HG03135 (cell line): ENCODE measurements around the gene AVPR1B.

Source experiments
- ATAC-seq: cut with Tn5 transposase; IDR thresholded peaks from one replicate; pipeline ENCODE4 v1.9.1; 2021; ENCODE audit warnings: mild to moderate bottlenecking, moderate library complexity; ENCODE audit not compliant: unreplicated experiment

AVPR1B gene, protein sequence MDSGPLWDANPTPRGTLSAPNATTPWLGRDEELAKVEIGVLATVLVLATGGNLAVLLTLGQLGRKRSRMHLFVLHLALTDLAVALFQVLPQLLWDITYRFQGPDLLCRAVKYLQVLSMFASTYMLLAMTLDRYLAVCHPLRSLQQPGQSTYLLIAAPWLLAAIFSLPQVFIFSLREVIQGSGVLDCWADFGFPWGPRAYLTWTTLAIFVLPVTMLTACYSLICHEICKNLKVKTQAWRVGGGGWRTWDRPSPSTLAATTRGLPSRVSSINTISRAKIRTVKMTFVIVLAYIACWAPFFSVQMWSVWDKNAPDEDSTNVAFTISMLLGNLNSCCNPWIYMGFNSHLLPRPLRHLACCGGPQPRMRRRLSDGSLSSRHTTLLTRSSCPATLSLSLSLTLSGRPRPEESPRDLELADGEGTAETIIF

DNA sequence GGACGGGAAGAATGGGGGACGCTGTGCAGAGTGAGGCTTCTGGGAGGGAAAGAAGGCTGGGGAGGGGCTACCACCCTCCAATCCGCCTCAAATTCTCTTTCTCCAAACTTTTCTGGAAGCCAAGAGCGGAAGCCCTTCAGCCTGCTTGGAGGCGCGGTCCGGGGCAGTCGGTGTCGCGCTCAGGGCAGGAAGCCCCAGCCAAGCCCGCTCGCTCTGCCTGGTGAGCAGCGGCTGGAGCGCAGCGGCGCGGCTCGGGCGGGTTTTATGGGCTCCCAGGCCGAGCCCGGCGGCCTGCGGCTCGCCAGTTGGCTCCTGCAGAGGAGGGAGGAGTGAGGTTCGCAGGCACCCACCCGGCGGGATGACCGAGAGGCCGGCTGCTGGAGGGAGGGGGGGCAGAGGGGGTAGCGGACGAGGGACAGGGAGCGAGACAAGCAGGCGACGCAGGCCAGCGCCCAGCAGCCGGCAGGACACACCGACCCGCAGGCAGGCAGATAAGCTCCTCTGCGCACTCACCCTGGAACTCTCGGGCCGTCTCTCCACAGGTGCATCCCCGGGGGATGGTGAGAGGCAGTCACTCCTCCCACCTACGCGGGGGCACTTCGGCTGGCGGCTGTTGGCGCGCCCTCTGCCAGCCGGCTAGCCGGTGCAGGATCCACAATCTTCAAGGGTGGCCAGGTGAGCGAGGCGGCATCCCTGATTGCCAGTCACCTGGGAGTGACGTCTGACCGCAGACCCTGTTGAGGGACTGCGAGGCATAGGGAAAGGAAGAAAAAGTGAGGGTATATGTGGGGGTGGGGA is at the start of gene AVPR1B:
Gene AVPR1B (minus strand): TSS at position 238 of the 798 bp plus-strand sequence. CDS start 498 bp downstream, outside the sequence.
- no peak for ATAC-seq

DNA sequence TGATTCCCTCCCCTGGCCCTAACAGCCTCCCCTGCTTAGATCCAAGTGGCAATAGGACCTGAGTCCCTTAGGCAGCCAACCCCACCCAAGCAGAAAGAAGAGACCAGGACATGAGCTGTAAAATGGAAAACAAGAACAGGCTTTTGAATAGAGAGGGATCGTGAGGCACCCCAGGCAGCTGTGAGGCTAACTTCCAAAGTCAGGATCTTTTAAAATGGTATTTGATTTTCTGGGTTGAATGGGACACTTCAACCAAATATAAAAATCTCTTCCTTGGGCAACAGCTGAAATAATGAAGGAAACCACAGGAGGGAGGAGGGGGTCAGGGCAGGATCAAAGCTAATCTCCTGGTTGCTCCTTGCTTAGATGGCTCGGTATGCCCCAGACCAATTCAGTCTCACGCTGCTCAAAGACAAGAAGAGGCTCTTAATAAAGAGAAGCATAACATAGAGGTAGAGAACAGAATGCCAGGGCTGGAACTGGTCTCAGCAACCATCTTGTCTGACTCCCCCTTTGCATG is 28.6 kb upstream of the AVPR1B start:
- ATAC-seq = no peak

DNA sequence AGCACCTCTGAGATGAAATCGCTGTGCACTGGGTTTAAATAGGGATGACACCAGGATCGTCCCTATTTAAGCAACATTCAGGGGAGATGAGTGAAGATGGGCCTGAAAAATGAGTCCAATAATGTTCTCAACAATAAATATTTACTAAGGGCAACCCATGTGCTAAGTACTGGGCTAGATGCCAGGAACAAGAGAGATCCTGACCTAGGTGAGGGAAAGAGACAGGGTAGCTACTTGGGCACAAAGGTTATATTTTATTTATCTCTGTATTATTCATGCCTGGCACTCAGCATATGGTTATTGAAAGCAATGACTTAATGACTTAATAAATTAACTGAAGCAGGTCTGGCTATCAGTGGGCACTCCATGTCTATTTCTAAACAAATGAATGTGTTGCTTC is 27.4 kb upstream of the AVPR1B start:
- ATAC-seq = no peak

DNA sequence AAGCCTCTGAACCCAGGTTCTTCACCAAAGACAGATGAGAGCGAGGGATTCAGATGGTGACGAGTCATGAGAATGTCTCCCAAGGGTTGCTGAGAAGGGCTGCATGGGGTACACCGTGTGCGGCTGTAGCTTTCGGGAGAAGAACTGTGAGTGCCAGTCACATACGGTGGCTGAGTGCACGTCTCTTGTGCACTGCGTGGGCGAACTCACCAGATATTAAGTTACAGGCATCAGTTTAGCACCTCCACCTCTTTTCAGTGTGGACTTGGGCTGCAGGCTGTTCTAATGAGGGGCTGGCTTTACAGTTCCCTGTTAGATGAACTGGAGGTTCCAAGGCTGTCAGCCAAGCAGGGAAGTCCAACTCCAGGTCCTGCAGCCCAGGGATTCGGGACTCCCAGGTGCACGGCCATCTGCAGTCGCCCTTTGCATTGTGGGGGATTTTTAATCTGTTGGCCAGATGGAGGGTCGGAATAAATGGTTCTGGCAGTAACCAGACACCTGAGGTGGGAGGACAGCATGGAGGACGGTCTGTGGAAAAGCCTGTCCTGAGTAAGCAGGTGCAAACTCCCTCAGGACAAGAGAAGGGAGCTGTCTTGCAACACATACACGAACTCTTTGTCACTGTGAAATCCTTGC is 26.5 kb upstream of the AVPR1B start:
- ATAC-seq = no peak

DNA sequence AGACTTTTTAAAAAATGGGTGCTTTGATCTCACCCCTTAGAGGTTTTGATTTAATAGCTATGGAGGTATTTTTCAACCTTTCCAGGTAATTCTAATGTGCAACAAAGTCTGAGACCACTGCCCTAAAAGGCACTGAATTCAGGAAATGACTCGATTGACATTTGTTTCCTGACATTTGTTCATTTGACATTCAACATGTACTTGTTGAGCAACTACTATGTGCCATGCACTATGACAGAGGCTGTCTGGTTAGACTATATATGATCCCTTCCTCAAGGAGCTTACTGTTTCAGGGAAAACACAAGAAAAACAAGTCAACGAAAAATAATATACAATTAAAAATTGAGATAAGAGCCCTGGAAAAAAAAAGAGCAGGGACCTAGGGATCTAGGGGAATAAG is 25.6 kb upstream of the AVPR1B start:
- ATAC-seq = no peak

DNA sequence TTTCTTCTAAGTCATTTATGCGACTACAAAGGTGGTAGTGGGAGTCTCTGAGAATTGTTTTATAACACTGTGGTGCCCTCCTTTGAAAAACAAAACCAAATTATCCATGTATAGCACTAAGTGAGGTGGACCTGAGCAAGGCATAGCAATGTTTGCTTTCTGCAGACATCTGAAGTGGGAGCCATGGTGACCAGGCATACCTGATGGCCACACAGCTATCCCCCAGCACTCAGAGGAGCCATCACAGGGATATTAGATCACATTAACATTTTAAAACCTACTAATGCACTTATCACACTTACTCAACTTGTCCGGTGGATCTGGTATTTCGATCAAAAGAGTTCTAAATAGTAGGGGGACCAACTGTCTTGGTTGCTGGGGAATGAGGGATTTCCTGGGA is 24.8 kb upstream of the AVPR1B start:
- ATAC-seq = no peak

DNA sequence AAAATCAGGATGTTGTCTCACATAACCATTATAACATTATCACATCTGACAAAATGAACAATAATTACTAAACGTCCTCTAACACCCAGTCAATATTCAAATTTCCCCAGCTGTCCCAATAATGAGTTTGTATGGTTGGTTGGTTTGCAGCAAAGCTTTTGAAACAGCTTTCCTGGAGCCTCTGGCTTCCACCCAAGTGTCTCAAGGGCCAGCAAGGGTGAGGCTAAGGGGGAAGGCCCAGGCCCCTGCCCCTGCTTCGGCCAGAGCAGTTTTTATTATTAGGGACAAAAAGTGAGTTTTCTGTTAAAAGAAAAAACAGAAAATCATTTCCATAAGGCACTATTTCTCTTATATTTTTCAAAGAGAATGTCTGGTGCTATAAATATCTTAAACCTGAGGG is 19.1 kb upstream of the AVPR1B start:
- ATAC-seq = no peak

DNA sequence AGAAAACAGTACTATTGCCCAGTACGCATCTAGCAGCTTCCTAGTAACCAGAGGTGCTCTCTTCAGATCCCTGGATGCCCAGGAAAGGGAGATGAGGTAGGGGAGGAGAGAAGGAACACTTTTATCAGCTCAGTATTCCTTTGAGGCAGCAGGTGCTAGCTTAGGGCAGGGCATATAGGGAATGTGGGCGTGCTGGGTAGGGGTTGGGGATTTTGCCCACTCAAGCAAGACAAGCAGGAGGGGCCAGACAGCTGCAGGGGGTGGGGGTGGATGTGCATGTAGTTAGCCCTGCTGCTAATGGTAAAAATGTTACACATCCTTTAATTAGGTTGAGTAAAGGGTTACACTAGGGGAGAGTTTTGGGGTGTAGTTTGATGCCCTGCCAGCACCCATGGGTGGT is 18.1 kb upstream of the AVPR1B start:
- ATAC-seq = no peak

DNA sequence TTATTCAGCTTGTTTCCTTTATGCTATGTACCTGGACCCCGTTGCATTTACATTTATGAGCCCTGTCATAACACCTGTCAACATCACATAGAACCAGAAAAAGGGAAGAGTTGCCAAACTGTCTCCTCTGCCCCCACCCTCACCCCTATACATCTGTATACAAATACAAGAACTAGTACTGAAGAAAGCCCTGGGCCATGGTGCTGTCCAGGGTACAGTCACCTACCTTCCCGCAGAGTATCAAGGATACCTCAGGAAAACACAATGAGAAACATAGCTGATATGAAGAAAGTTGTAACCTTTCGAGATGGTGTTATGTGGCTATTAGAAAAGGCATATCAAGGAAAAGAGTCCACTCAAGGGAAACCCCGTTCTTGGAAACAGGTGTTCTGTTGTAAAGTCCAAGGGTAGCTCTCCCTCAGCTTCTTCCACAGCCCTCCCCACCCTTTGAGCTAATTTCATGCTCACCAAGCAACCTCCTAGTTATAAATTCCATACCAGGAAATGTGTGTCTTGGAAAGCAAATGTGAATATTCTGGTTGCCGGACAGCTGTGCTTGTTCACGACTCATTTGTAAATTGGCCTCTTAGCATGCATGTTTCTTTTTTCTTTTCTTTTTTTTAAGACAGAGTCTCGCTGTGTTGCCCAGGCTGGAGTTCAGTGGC is 16.7 kb upstream of the AVPR1B start:
- no peak for ATAC-seq

DNA sequence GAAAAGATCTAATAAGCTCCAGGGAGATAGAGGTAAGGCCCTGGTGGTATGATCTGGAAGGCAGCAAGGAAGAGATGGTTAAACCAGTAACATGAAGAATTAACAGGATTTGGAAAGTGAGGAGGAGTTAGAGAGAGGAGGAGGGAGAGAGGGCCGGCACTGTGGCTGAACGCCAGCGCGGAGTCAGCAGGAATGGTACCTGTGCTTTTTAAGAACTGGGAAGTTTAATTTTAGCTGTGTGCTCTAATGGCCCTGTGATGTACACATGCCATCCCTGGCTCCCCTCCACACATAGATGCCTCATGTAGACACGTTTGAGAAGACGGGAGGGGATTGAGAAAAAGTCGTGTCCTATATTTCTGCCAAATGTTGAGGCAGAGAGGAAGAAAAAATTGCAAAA is 13.8 kb upstream of the AVPR1B start:
- ATAC-seq = no peak

DNA sequence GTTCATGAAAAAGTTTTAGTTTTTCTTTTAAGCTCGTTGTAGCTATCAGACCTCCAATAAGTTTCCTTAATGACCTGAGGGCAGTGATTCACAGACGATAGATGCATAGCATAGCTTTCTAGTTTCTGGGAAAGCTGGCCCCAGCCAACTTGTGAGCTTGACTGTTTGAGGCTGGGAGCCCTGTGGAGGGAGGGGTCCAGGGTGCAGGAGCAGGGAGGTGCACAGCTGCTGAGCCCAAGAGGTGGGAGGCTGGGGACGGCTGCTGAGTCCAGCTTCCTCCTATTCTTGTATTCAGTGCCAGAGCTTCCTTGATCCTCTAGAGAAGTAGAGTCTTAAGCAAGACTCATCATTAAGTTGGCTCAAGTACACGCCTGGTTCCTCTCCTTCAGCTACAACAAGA is 11.0 kb upstream of the AVPR1B start:
- no peak for ATAC-seq

DNA sequence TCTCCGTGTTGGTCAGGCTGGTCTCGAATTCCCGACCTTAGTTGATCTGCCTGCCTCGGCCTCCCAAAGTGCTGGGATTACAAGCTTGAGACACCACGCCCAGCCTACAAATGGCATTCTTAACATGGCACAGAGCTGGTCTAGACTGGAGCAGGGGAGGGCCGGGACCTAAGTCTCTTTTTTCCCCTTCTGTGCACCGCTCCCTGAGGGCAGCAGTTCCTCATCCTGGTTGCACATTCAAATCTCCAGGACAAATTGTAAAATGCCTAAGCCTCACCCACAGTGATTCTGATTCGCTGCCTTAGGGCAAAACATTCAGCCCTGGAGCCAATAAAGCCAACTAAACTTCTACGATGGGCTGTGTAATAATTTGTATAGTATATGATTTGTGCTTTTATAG is 10.1 kb upstream of the AVPR1B start:
- ATAC-seq = no peak

DNA sequence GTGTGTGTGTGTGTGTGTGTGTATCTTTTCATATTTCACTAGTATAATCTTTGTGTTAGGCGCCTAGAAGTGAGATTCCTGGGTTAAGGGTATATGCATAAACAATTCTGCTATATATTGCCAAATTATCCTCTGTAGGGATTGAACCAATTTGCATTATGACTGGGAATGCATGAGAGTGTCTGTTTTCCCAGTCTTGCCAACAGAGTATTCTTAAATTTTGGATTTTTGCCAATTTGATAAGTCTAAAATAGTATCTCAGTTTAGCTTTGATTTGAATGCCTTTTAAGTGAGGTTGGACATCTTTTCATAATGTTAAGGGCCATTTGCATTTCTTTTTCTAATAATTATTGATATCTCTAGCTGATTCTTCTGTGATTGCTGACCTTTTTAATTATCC is 8.2 kb upstream of the AVPR1B start:
- no peak for ATAC-seq

DNA sequence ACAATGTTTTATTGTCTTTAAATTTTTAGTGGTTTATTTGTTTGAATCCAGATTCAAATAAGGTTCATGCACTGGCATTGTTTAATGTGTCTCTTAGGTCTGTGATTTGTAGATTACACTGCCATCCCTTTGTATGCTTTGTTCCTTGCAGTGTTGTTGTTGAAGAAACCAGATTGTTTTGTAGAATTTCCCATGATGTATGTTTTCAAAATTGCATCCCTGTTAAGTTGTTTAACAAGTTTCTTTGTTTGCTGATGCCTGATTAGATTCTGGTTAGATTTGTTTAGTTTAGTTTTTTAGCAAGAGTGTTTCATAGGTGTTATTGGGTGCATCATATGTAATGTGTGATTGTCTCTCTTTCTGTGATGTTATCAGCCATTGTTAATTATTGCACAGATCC is 5.5 kb upstream of the AVPR1B start:
- ATAC-seq = no peak

DNA sequence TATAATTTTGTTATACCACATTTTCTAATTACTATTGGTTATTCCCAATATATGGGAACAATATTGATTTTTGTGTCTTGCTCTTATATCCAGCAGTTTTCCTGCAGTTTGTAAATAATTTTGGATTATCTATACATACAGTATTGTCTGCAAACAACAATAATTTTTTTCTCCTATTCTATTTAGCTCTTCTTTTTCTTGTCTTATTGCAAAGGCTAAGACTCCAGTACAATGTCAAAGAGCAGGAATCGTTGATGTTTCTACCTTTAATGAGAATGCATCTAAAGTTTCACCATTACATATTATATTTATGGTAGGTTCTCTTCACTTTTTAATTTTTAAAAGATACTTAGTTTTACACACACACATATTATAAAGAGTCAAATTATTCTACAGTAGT is 4.1 kb upstream of the AVPR1B start:
- no peak for ATAC-seq

DNA sequence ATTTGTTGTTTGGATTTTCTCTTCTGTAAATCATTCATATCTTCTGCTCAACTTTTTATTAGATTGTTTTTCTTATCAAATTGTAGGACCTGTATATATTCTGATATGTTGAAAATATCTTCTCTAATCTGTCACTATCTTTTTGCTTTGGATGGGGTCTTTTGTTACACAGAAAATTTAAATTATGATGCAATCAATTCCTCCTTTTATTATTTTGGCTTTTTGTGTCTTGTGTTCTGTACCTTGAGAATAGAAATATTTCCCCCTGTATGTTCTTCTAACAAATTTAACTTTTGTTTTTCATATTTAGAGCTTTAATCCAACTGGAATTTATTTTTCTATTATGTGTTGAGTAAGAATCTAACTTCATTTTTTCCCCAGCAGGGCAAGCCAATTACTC is 3.2 kb upstream of the AVPR1B start:
- ATAC-seq = no peak

DNA sequence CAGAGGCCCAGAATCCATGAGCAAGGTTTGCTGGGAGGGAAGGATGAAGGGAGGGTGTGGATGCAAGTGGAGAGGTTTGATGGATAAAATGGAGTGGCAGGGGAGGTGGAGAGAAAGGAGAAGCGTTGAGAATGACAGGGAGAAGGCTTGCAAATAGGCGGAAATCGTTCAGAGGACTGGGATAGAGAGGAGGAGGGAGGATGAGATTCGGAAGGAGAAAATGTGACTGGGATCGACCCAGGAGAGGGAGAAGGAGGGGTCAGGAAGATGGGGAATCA is 376 bp downstream of the AVPR1B start:
- no peak for ATAC-seq

DNA sequence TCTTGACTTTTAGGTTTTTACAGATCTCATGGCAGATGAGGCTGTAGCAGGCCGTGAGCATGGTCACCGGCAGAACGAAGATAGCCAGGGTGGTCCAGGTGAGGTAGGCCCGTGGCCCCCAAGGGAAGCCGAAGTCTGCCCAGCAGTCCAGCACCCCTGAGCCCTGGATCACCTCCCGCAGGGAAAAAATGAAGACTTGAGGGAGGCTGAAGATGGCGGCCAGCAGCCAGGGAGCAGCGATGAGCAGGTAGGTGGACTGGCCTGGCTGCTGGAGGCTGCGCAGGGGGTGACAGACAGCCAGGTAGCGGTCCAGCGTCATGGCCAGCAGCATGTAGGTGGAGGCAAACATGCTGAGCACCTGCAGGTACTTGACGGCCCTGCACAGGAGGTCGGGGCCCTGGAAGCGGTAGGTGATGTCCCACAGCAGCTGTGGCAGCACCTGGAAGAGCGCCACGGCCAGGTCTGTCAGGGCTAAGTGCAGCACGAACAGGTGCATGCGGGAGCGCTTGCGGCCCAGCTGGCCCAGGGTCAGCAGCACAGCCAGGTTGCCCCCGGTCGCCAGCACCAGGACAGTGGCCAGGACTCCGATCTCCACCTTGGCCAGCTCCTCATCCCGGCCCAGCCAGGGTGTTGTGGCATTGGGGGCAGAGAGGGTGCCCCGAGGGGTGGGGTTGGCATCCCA is 856 bp downstream of the AVPR1B start:
- ATAC-seq = no peak

DNA sequence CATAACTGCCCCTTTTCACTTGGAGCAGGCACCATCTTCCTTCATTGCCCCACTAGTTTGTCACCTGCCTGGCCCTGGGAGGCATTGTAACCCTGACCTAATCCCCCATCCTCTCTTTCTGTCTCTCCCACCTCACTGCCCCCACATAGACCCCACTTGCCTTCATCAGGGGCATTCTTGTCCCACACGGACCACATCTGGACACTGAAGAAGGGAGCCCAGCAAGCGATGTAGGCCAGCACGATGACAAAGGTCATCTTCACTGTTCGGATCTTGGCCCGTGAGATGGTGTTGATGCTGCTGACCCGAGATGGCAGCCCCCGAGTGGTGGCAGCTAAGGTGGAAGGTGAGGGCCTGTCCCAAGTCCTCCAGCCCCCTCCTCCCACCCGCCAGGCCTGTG is 1.4 kb downstream of the AVPR1B start:
- ATAC-seq = no peak

DNA sequence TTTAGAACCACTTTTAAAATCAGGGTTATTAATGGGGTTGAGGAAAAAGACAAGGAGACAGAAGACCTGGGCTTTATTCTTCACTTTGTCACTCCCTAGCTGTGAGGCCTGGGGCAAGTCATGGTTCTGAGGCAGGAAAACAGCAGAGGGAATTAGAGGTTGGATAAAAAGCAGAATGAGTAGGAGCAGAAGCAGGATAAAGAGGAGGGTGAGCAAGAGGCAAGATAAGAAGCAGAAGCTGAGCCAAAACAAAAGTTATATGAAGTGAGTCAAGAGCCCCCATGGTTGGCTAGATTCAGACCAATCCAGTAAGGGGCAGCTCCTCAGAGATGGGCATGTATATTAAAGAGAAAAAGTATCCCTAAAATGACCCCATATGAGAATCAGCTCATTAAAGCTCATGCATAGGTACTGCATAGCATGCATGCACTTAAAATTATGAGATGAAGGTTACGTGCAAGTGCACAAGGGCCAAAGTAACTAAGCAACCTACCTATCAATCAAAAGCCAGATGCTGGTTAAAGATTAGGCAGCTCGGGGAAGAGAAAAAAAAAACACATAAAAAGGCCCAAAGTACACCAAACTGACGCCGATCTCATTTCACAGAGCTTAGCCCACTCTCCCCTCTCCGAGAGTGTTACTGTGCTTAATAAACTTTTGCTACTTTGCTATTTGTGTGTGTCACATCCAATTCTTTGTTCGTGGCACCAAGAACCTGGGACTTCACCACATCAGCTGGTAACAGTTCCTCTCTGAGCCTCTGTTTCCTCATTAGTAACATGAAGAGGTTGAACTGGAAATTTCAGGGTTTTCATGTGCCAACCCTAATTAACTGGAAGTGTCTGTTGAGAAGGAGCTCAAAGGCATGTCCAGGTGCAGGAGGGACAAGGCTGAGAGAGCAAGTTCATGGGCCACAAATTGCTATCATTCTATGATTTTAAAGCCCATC is 2.2 kb downstream of the AVPR1B start:
- no peak for ATAC-seq
